Testis (tissue), 3 donors: ENCODE results near the gene PARP3. TPM values are rescaled to one million over a fixed set of nuclear protein-coding genes. Genes with fewer than 3 reads are reported as not detected.

ENCODE experiments used
- DNase-seq: peaks from one replicate; pipeline ENCODE4 v3.0.0-alpha.2; 2019
- H3K27ac ChIP-seq, 2 donors: fragments of 200-600 bp; sonication (generic); one replicate each; pipeline ENCODE4 v1.5.1; 2019
- H3K27me3 ChIP-seq: fragments of 200-600 bp; sonication (generic); one replicate; pipeline ENCODE4 v1.5.1; 2019
- H3K36me3 ChIP-seq: fragments of 200-600 bp; sonication (generic); one replicate; pipeline ENCODE4 v1.5.1; 2017; ENCODE audit warnings: low read depth; ENCODE audit errors: missing control alignments
- H3K4me1 ChIP-seq: fragments of 200-600 bp; sonication (generic); one replicate; pipeline ENCODE4 v1.5.1; 2019
- H3K4me3 ChIP-seq, 2 donors: fragments of 200-600 bp; sonication (generic); one replicate each; pipeline ENCODE4 v1.5.1; 2017 to 2019
- H3K9me3 ChIP-seq: fragments of 200-600 bp; sonication (generic); one replicate; pipeline ENCODE4 v1.5.1; 2017
- POLR2A ChIP-seq: fragments of 450-650 bp; IDR thresholded peaks from one replicate; pipeline ENCODE4 v1.6.1; 2017; ENCODE audit warnings: antibody characterized with exemption, mild to moderate bottlenecking, moderate library complexity
- WGBS, 2 donors: methylation state at CpG; one replicate each; pipeline ENCODE4 v1.1.5; 2018; 5-methylcytosine and 5-hydroxymethylcytosine counted together
- intact Hi-C: fragments of 100-400 bp; cut with DNase I; formaldehyde crosslinking; loops from one replicate; pipeline ENCODE4 v1.15.1; 2023; ENCODE audit warnings: low total_unique reads
- polyA plus RNA-seq: library from polyadenylated mRNA; stranded (reverse); fragments of 350-450 nt; fragmentation: Illumina TruSeq; extraction: RNeasy Lipid Tissue Mini Kit (QIAGEN cat#74804); gene quantifications from one replicate; pipeline ENCODE4 v1.2.3, GENCODE V29; 2014; ENCODE audit warnings: low read depth, low replicate concordance; ENCODE audit not compliant: insufficient read depth
- total RNA-seq, 2 donors: library from RNA; depleted of rRNA; stranded (reverse); fragments of >200 nt; gene quantifications; one replicate each; pipeline ENCODE4 v1.2.3, GENCODE V29; 2016
- TF ChIP-seq, protein P1 (sequence below), 3 experiments: fragments of 450-650 bp in 2 of 3; fragments of 200-600 bp in 1 of 3; sonication (generic) in 1 of 3; IDR thresholded peaks; one replicate each; pipeline ENCODE4 v1.5.1; 2016 to 2019; ENCODE audit warnings: antibody characterized with exemption in 3 of 3, mild to moderate bottlenecking in 2 of 3, moderate library complexity in 1 of 3

PARP3 gene
- total and polyA plus RNA-seq, 3 donors from 2014 or later = 17.5 to 24.7 (median 18.2) TPM

- peak overlapping the region; percentile 48 to 68 for H3K4me3 ChIP-seq
- 38 to 66% methylated on average over 7 to 17 of the region's 17 CpGs for WGBS, 2 donors
- DNase-seq = no peak
- intact Hi-C loops = no loop called here
- no peaks in the 10 kb centered on the region for H3K27me3 ChIP-seq
- H3K9me3 ChIP-seq = no peaks in the 10 kb centered on the region
- peaks cover 18% of the 10 kb centered on the region for H3K4me1 ChIP-seq
- no peak for TF ChIP-seq POLR2A
- TF ChIP-seq, protein P1, sequence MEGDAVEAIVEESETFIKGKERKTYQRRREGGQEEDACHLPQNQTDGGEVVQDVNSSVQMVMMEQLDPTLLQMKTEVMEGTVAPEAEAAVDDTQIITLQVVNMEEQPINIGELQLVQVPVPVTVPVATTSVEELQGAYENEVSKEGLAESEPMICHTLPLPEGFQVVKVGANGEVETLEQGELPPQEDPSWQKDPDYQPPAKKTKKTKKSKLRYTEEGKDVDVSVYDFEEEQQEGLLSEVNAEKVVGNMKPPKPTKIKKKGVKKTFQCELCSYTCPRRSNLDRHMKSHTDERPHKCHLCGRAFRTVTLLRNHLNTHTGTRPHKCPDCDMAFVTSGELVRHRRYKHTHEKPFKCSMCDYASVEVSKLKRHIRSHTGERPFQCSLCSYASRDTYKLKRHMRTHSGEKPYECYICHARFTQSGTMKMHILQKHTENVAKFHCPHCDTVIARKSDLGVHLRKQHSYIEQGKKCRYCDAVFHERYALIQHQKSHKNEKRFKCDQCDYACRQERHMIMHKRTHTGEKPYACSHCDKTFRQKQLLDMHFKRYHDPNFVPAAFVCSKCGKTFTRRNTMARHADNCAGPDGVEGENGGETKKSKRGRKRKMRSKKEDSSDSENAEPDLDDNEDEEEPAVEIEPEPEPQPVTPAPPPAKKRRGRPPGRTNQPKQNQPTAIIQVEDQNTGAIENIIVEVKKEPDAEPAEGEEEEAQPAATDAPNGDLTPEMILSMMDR (IDR thresholded peaks at IDR 0.05) = no peak
- H3K36me3 ChIP-seq = no peaks in the 10 kb centered on the region
- peak overlapping the region; percentile 83 to 86 for H3K27ac ChIP-seq
Observed at GRCh38 chr3:51942603-51943450, 664 bp downstream of the PARP3 start.

DNA sequence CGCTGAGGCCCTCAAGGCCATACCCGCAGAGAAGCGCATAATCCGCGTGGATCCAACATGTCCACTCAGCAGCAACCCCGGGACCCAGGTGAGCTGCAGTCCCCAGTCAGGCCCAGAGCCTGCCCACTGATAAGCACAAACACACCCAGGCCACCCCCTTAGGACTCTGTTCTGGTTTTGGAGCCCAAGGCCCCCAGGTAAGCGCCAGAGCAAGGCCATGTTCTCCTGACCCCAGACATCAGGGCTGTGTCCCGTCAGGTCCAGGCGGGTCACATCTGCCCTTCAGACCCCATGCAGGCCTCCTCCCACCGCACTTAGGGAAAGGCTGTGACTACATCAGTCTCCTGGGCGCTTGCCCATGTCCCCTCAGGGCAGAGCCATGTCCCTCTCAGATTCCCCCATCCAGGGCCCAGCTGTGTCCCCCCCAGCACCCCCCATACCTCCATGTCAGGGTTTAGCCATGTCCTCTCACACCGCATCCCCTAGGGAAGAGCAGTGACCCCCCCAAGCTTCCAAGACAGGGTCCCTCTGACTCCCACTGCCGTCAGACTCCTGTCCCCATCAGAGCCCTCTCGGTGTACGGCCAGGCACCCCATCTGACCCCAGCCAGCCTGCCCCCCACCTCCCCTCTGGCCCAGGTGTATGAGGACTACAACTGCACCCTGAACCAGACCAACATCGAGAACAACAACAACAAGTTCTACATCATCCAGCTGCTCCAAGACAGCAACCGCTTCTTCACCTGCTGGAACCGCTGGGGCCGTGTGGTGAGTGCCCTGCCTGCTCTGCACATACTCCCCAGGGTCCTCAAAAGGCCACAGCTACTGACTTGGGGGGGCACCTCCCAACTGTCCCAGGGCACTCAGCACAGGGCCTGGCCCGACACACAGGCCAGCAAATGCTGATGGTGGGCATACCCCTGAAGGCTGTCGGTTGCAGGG is 1.6 kb downstream of the PARP3 start:
- intact Hi-C loops = no loop called here
- Histone ChIP-seq H3K36me3 (no peaks in the 10 kb centered on the region), H3K4me3 (no peak overlapping the region), H3K27me3 (no peaks in the 10 kb centered on the region), H3K9me3 (no peaks in the 10 kb centered on the region), H3K27ac (peak overlapping the region in 1 of 2 donors; percentile 83), H3K4me1 (peaks cover 18% of the 10 kb centered on the region)
- TF ChIP-seq, protein P1 (IDR thresholded peaks at IDR 0.05) = no peak
- TF ChIP-seq POLR2A = no peak
- DNase-seq = no peak
- 89 to 93% methylated on average over 13 to 21 of the region's 21 CpGs for WGBS, 2 donors

- no peak overlapping the region for H3K27ac ChIP-seq
- 91 to 92% methylated on average over 11 of the region's 11 CpGs for WGBS, 2 donors
- H3K4me3 ChIP-seq = no peak overlapping the region
- TF ChIP-seq, protein P1 (IDR thresholded peaks at IDR 0.05) = no peak
- no peak for TF ChIP-seq POLR2A
- H3K27me3 ChIP-seq = no peaks in the 10 kb centered on the region
- DNase-seq = no peak
- H3K4me1 ChIP-seq = peaks cover 18% of the 10 kb centered on the region
- no peaks in the 10 kb centered on the region for H3K36me3 ChIP-seq
- H3K9me3 ChIP-seq = no peaks in the 10 kb centered on the region
- intact Hi-C loops = no loop called here
Observed at GRCh38 chr3:51944451-51945021, 2.4 kb downstream of the PARP3 start.

DNA sequence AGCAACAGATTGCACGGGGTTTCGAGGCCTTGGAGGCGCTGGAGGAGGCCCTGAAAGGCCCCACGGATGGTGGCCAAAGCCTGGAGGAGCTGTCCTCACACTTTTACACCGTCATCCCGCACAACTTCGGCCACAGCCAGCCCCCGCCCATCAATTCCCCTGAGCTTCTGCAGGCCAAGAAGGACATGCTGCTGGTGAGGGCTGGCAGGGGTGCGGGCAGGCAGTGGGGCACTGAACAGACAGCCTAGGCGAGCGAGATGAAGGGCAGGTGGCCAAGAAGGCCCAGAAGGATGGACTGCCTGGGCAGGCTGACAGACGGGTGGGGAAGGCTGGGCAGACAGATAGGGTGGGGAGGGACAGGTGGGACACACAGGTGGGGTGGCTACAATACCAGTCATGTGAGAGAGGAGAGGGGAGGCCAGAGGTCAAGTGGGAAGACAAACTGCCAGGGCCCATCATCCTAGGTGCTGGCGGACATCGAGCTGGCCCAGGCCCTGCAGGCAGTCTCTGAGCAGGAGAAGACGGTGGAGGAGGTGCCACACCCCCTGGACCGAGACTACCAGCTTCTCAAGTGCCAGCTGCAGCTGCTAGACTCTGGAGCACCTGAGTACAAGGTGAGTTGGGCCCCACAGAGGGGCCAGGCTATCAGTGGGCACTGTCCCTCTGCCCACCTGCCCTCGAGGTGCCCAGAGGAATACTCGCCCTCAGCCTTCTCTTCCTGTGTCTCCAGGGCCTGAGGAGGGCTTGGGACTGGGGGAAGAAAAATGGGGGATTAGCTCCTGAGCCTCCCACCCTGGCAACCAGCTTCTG is 3.1 kb downstream of the PARP3 start:
- peaks cover 18% of the 10 kb centered on the region for H3K4me1 ChIP-seq
- 94 to 95% methylated on average over 11 to 18 of the region's 18 CpGs for WGBS, 2 donors
- no peak for DNase-seq
- H3K27me3 ChIP-seq = no peaks in the 10 kb centered on the region
- intact Hi-C loops = no loop called here
- no peak for TF ChIP-seq POLR2A
- TF ChIP-seq, protein P1 (IDR thresholded peaks at IDR 0.05) = no peak
- no peaks in the 10 kb centered on the region for H3K36me3 ChIP-seq
- H3K27ac ChIP-seq = no peak overlapping the region
- H3K9me3 ChIP-seq = no peaks in the 10 kb centered on the region
- H3K4me3 ChIP-seq = no peak overlapping the region
